ENCODE results near the gene ETDB.

DNA sequence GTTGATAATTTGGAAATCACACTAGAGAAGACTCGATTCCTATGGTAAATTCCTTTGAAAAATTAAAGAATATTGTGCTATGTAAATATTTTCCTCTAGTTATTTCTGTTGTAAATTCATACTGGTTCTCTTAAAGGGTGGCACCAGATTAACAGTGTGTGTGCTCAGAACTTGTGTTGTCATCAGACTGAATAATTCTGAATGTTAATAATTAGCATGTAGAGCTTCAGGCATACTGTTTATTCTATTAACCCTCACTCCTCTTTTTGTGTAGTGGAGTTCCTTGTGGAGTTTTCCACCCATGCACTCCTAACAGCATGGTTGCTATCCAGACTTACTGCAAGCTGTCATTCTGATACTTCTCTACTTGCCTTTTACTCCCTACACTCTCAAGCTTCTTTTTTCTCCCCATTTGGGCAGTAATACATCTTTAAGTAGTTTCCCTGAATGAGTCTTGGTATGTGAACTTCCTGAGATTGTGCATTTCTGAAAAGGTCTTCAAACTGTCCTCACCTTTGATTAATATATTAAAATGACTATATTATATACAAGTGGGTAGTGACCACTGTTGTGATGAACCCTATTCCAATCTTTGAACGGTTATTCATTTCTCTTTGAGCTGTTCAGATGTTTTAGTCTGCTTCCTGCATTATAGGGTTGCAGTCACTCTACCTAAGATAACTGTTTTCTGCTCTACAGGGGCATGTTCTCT, 38.5 kb downstream of the ETDB start:
- TF ChIP-seq, protein P1, sequence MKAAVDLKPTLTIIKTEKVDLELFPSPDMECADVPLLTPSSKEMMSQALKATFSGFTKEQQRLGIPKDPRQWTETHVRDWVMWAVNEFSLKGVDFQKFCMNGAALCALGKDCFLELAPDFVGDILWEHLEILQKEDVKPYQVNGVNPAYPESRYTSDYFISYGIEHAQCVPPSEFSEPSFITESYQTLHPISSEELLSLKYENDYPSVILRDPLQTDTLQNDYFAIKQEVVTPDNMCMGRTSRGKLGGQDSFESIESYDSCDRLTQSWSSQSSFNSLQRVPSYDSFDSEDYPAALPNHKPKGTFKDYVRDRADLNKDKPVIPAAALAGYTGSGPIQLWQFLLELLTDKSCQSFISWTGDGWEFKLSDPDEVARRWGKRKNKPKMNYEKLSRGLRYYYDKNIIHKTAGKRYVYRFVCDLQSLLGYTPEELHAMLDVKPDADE (CRISPR knock-in tag; IDR thresholded peaks at IDR 0.05): no peak
- TF ChIP-seq ZNF232 (CRISPR knock-in tag; IDR thresholded peaks at IDR 0.05; ENCODE audit: borderline replicate concordance) (no peak), ZNF121 (CRISPR knock-in tag; IDR thresholded peaks at IDR 0.05) (no peak), GABPA (IDR thresholded peaks at IDR 0.05; ENCODE audit: low read depth, low read length) (no peak), GABPA (CRISPR knock-in tag; IDR thresholded peaks at IDR 0.05; ENCODE audit: low read depth) (no peak), ZNF713 (CRISPR knock-in tag; IDR thresholded peaks at IDR 0.05) (no peak), ZNF260 (CRISPR knock-in tag; IDR thresholded peaks at IDR 0.05; ENCODE audit: borderline replicate concordance, low read depth) (no peak), SP140L (CRISPR knock-in tag; IDR thresholded peaks at IDR 0.05; ENCODE audit: borderline replicate concordance) (no peak), EZH2 (conservative IDR thresholded peaks at IDR 0.05; ENCODE audit: low read depth, low read length) (no peak)
- TF ChIP-seq, protein P2, sequence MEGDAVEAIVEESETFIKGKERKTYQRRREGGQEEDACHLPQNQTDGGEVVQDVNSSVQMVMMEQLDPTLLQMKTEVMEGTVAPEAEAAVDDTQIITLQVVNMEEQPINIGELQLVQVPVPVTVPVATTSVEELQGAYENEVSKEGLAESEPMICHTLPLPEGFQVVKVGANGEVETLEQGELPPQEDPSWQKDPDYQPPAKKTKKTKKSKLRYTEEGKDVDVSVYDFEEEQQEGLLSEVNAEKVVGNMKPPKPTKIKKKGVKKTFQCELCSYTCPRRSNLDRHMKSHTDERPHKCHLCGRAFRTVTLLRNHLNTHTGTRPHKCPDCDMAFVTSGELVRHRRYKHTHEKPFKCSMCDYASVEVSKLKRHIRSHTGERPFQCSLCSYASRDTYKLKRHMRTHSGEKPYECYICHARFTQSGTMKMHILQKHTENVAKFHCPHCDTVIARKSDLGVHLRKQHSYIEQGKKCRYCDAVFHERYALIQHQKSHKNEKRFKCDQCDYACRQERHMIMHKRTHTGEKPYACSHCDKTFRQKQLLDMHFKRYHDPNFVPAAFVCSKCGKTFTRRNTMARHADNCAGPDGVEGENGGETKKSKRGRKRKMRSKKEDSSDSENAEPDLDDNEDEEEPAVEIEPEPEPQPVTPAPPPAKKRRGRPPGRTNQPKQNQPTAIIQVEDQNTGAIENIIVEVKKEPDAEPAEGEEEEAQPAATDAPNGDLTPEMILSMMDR (CRISPR knock-in tag; IDR thresholded peaks at IDR 0.05): no peak
- TF ChIP-seq, protein P3, sequence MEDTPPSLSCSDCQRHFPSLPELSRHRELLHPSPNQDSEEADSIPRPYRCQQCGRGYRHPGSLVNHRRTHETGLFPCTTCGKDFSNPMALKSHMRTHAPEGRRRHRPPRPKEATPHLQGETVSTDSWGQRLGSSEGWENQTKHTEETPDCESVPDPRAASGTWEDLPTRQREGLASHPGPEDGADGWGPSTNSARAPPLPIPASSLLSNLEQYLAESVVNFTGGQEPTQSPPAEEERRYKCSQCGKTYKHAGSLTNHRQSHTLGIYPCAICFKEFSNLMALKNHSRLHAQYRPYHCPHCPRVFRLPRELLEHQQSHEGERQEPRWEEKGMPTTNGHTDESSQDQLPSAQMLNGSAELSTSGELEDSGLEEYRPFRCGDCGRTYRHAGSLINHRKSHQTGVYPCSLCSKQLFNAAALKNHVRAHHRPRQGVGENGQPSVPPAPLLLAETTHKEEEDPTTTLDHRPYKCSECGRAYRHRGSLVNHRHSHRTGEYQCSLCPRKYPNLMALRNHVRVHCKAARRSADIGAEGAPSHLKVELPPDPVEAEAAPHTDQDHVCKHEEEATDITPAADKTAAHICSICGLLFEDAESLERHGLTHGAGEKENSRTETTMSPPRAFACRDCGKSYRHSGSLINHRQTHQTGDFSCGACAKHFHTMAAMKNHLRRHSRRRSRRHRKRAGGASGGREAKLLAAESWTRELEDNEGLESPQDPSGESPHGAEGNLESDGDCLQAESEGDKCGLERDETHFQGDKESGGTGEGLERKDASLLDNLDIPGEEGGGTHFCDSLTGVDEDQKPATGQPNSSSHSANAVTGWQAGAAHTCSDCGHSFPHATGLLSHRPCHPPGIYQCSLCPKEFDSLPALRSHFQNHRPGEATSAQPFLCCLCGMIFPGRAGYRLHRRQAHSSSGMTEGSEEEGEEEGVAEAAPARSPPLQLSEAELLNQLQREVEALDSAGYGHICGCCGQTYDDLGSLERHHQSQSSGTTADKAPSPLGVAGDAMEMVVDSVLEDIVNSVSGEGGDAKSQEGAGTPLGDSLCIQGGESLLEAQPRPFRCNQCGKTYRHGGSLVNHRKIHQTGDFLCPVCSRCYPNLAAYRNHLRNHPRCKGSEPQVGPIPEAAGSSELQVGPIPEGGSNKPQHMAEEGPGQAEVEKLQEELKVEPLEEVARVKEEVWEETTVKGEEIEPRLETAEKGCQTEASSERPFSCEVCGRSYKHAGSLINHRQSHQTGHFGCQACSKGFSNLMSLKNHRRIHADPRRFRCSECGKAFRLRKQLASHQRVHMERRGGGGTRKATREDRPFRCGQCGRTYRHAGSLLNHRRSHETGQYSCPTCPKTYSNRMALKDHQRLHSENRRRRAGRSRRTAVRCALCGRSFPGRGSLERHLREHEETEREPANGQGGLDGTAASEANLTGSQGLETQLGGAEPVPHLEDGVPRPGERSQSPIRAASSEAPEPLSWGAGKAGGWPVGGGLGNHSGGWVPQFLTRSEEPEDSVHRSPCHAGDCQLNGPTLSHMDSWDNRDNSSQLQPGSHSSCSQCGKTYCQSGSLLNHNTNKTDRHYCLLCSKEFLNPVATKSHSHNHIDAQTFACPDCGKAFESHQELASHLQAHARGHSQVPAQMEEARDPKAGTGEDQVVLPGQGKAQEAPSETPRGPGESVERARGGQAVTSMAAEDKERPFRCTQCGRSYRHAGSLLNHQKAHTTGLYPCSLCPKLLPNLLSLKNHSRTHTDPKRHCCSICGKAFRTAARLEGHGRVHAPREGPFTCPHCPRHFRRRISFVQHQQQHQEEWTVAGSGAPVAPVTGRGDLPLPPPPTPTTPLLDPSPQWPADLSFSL (CRISPR knock-in tag; IDR thresholded peaks at IDR 0.05): no peak
- TF ChIP-seq, protein P4, sequence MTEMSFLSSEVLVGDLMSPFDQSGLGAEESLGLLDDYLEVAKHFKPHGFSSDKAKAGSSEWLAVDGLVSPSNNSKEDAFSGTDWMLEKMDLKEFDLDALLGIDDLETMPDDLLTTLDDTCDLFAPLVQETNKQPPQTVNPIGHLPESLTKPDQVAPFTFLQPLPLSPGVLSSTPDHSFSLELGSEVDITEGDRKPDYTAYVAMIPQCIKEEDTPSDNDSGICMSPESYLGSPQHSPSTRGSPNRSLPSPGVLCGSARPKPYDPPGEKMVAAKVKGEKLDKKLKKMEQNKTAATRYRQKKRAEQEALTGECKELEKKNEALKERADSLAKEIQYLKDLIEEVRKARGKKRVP (CRISPR knock-in tag; IDR thresholded peaks at IDR 0.05): no peak
